Stimulated activated naive CD4-positive, alpha-beta T cell treated with Interleukin-2 at 50 U/mL for 16 hours (primary cell): ENCODE data around the gene HSPG2.

Experiments used
- DNase-seq: peaks from one replicate; lab custom pipeline; 2025; lab: John Stamatoyannopoulos, UW

HSPG2 gene

GRCh38 chr1:21861602-21862429 lies 75.3 kb downstream of the HSPG2 start:
- DNase-seq, result no peak

GRCh38 chr1:21860971-21861370 lies 76.1 kb downstream of the HSPG2 start:
- DNase-seq, result no peak

- no peak for DNase-seq
These were observed 77.4 kb downstream of the HSPG2 start for GRCh38 chr1:21859669-21860179.

GRCh38 chr1:21857840-21858670 lies 79.1 kb downstream of the HSPG2 start:
- no peak for DNase-seq

GRCh38 chr1:21857142-21857839 lies 79.8 kb downstream of the HSPG2 start:
- no peak for DNase-seq

GRCh38 chr1:21855257-21856096 lies 81.6 kb downstream of the HSPG2 start:
- no peak for DNase-seq

- DNase-seq, result no peak
These were observed 82.4 kb downstream of the HSPG2 start for GRCh38 chr1:21854751-21855131.

- DNase-seq, result no peak
These were observed 82.9 kb downstream of the HSPG2 start for GRCh38 chr1:21854090-21854750.

GRCh38 chr1:21853131-21853427 lies 84.0 kb downstream of the HSPG2 start:
- DNase-seq, result no peak

GRCh38 chr1:21852282-21853130 lies 84.6 kb downstream of the HSPG2 start:
- DNase-seq, result no peak

- DNase-seq, result no peak
These were observed 85.5 kb downstream of the HSPG2 start for GRCh38 chr1:21851430-21852250.

- no peak for DNase-seq
These were observed 87.1 kb downstream of the HSPG2 start for GRCh38 chr1:21849909-21850576.

GRCh38 chr1:21848524-21849174 lies 88.5 kb downstream of the HSPG2 start:
- DNase-seq, result no peak

GRCh38 chr1:21847223-21848205 lies 89.6 kb downstream of the HSPG2 start:
- DNase-seq, result no peak

- DNase-seq, result no peak
These were observed 91.2 kb downstream of the HSPG2 start for GRCh38 chr1:21845646-21846641.

GRCh38 chr1:21843996-21844395 lies 93.1 kb downstream of the HSPG2 start:
- no peak for DNase-seq
